Measurements from ENCODE around the gene UBL4A. TPM values are rescaled to one million over a fixed set of nuclear protein-coding genes. Genes with fewer than 3 reads are reported as not detected.
A peak's percentile ranks its signal among the peaks of the same experiment; 100 is the strongest.

Gene UBL4A
- total RNA-seq, 1 donor from 2014 or later: 71.7 TPM

DNA sequence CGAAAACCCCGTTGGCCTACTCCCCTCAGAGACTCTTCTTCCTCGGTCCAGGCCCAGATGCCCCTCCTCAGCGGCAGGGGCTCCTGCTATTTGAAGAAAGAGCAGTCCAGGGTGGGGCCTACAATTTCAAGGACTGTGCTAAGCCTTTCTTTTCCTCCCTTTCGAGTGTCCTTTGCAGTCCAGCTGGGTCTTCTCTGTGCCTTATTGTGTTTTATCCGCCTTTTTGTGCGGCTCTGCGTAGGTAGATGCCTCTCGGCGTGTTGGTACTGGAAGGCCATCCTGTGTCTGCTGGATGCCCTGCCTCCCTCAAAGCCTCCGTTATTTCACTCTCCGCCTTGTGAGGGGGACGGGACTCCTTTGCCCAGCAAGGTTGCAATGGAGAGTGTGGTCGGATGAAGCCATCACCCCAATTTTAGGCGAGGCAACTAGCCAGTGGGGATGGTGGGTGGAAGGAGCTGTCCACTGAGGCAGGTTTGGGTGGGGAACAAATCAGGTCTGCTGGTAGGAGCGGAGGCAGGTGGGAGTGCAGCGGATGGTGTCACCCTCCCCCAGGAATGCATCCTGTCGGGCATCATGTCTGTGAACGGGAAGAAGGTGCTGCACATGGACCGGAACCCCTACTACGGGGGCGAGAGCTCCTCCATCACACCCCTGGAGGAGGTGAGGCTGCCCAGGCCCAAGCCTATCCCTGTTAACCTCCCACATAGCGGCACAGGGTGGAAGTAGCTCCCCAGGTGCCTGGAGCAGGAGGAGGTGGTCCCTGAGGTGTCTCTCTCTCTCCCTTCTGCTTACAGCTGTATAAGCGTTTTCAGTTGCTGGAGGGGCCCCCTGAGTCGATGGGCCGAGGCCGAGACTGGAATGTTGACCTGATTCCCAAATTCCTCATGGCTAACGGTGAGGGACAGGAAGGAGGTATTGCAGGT is 48.2 kb downstream of the UBL4A start:
- DNase-seq: no peak

DNA sequence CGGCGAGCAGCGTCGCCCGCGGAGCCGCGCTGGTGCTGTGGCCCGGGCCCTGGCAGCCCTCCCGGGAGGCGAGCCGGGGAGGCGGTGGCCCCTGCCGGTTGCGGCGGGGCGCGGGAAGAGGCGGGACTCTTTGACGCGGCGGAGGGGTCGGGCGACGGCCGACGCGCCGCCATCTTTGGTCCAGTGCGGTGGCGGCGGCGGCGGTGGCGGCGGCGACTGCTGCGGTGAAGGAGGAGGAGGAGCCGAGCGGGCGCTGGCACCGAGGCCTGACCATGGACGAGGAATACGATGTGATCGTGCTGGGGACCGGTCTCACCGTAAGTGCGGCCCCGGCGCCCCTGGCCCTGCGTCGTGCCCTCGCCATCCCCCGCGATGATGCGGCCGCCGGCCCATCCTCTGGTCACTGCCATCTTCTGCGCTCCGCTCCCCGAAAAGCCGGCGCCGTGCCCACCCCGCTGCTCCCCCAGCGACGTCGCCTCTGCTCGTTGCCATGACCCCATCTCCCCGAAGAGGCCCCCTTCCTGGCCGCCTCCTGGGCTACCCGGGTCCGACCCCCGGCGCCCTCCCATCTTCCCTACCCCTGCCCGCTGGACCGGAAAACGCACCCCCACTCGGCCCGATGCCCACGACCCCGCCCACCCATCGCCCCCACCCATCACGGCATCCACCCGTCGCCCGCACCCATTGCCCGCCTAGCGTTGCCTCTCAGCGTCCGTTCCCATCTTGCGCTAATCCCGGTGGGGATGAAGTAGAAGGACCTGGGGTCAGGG is 49.2 kb downstream of the UBL4A start, which contains the start of gene GDI1:
GDI1 (plus strand) TSS at position 172 of the 770 bp plus-strand sequence; CDS start at position 273, 101 bp downstream.
- DNase-seq: peak; percentile 46

DNA sequence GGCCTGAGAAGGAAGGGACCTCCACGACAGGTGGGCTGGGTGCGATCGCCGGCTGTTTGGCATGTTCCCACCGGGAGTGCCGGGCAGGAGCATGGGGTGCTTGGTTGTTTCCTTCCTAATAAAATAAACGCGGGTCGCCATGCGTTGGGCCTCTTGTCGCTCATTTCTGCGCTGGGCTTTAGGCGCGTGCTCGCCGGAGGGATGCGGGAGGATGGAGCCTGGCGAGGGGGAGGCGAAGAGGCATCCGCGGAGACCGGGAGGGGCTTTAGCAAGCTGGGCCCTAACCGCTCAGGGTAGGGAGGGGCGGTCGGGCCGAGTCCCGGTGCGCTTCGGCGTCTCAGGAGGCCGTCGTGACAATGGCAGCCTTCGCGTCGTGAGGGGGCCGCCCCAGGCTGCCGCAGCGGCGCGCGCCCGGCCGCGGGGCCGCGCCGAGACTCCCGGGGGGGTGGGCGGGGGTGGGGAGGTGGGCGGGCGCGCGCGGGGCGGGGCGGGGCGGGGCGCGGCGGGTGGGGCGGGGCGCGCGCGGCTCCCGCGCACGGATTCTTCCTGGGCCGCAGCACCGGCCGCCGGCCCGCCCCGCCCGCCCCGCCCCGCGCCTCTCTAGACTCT is 49.9 kb downstream of the UBL4A start:
- DNase-seq: peak; percentile 40

DNA sequence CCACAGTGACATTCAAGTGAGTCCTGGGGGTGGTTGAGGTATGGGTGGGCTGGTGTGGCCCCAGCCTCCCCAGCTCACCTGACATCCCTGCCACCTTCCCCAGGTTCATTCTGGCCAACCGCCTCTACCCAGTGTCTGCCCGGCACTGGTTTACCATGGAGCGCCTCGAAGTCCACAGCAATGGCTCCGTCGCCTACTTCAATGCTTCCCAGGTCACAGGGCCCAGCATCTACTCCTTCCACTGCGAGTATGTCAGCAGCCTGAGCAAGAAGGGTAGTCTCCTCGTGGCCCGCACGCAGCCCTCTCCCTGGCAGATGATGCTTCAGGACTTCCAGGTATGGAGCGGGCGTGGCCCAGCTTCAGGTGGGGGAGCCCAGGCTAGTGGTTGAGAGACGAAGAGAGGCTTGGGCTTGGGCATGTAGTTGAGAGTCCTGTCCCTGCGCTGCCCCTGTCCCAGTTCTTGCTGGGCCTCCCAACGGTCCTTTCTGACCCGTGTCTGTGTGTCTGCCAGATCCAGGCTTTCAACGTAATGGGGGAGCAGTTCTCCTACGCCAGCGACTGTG is 51.2 kb downstream of the UBL4A start:
- DNase-seq: no peak

DNA sequence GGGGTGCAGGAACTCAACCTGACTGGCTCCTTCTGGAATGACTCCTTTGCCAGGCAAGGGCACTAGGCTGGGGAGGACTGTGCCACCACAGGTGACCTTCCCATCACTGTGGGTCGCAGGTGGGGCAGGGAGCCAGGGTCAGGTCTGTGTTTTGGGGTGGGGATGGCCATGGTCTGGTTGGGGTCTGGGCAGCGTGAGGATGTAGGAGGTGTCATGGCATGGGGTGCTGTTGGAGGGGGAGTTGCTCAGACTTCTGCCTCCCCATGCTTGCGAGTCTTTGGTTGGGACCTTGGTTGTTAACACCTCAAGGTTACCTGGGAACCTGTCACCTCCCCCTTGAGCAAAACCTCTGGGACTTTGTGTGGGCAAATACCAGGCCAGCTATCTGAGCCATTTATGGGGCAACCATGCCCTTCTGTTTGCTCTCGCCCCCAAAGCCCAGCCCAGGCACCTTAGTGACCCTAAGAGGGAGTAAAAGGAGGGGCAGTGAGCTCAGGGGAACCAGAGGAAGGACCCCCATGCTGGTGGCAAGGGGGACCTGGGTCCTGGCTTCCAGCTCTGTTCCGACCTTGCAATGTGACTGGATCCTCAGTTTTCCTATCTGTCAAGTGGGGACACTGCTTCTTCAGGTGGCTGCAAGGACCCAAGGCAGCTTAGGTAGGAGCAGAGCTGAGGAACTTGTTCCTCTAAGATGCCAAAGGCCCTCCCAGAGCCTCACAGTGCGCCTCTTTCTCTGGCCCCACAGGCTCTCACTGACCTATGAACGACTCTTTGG is 51.8 kb downstream of the UBL4A start:
- DNase-seq: no peak

Small RNAs within 50 kb of the gene (small RNA-seq; reads per million reads assigned to genes)
- gene MIR6858 (ENCODE audit: low replicate concordance): not detected
- gene RN7SL697P (ENCODE audit: low replicate concordance): not detected

Other genes starting within 250 kb of the UBL4A start
- not detected for gene OPN1MW3, start 229.0 kb downstream of the UBL4A start, total RNA-seq
- gene TEX28, start 191.5 kb downstream of the UBL4A start, total RNA-seq: not detected
- gene TKTL1, start 190.8 kb downstream of the UBL4A start, total RNA-seq: 1.6 TPM
- 406 TPM for gene FLNA, start 112.0 kb downstream of the UBL4A start, total RNA-seq
- 23.1 TPM for gene EMD, start 107.3 kb downstream of the UBL4A start, total RNA-seq
- 9,585 TPM for gene RPL10, start 88.2 kb downstream of the UBL4A start, total RNA-seq
- 49.2 TPM for gene DNASE1L1, start 77.4 kb downstream of the UBL4A start, total RNA-seq
- 17.0 TPM for gene TAFAZZIN, start 75.1 kb downstream of the UBL4A start, total RNA-seq
- 81.8 TPM for gene ATP6AP1, start 57.9 kb downstream of the UBL4A start, total RNA-seq
- 91.6 TPM for gene GDI1, start 49.5 kb downstream of the UBL4A start, total RNA-seq
- 27.5 TPM for gene FAM50A, start 42.5 kb downstream of the UBL4A start, total RNA-seq
- 15.4 TPM for gene PLXNA3, start 28.3 kb downstream of the UBL4A start, total RNA-seq
- 23.8 TPM for gene LAGE3, start 7.3 kb downstream of the UBL4A start, total RNA-seq
- gene SLC10A3, start 4.0 kb upstream of the UBL4A start, total RNA-seq: 16.3 TPM
- 20.6 TPM for gene FAM3A, start 29.6 kb upstream of the UBL4A start, total RNA-seq
- 15.0 TPM for gene G6PD, start 60.2 kb upstream of the UBL4A start, total RNA-seq
- gene IKBKG, start 61.0 kb upstream of the UBL4A start, total RNA-seq: 14.0 TPM
- gene CTAG1A, start 98.5 kb upstream of the UBL4A start, total RNA-seq: not detected
- not detected for gene CTAG1B, start 132.7 kb upstream of the UBL4A start, total RNA-seq
- not detected for gene CTAG2, start 167.0 kb upstream of the UBL4A start, total RNA-seq

Measured in tongue (tissue), 3 donors.